ENCODE results near the gene PIK3AP1. TPM values are rescaled to one million over a fixed set of nuclear protein-coding genes. Genes with fewer than 3 reads are reported as not detected.

PIK3AP1 gene
- total and polyA plus RNA-seq, 4 donors = 27.3 to 137 (median 50.9) TPM

DNA sequence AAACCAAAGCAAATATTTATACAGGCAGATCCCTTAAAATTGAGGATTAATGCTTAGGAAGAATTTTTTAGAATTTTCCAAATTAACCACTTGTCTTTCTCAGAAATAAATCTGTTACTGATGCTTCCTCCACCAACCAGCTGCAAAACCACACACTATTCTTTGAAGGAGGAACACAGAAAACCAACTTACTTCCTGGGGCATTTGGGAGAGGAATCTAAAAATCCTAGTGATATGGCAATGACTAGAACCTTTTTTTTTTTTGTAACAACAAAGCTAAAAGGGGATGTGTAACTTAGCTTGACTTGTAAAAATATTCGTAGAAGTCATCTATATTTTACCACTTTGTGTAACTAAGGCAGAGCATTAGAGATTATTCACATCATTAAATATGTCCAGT, 128.4 kb downstream of the PIK3AP1 start:
- Histone ChIP-seq H3K9ac (ENCODE audit: low read depth in 1 of 2, low read length in 2 of 2) (no peak overlapping the region), H3K27ac (ENCODE audit: low read depth in 1 of 2, low read length in 2 of 2) (no peak overlapping the region), H3K4me1 (ENCODE audit: control insufficient read depth in 4 of 4, insufficient read depth in 4 of 4, low read length in 3 of 4) (peaks cover 0 to 18% (median 14%) of the 10 kb centered on the region in 4 donors), H3K36me3 (ENCODE audit: control insufficient read depth in 4 of 4, insufficient read depth in 3 of 4, low read depth in 1 of 4, low read length in 3 of 4) (peaks cover 10 to 30% (median 29%) of the 10 kb centered on the region in 4 donors), H3K9me3 (ENCODE audit: control insufficient read depth in 4 of 4, low read length in 3 of 4) (no peaks in the 10 kb centered on the region), H3K4me3 (ENCODE audit: low read depth in 1 of 3, low read length in 3 of 3) (no peak overlapping the region), H3K27me3 (ENCODE audit: control insufficient read depth in 4 of 4, insufficient read depth in 4 of 4, low read length in 3 of 4) (no peaks in the 10 kb centered on the region)
- 87% methylated on average over 1 of the region's 1 CpG for WGBS
- TF ChIP-seq SP1 (IDR thresholded peaks at IDR 0.05) = no peak
- no peak for TF ChIP-seq EGR1 (IDR thresholded peaks at IDR 0.05; ENCODE audit: low read depth in 2 of 2)
- TF ChIP-seq, protein P1, sequence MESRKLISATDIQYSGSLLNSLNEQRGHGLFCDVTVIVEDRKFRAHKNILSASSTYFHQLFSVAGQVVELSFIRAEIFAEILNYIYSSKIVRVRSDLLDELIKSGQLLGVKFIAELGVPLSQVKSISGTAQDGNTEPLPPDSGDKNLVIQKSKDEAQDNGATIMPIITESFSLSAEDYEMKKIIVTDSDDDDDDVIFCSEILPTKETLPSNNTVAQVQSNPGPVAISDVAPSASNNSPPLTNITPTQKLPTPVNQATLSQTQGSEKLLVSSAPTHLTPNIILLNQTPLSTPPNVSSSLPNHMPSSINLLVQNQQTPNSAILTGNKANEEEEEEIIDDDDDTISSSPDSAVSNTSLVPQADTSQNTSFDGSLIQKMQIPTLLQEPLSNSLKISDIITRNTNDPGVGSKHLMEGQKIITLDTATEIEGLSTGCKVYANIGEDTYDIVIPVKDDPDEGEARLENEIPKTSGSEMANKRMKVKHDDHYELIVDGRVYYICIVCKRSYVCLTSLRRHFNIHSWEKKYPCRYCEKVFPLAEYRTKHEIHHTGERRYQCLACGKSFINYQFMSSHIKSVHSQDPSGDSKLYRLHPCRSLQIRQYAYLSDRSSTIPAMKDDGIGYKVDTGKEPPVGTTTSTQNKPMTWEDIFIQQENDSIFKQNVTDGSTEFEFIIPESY (IDR thresholded peaks at IDR 0.05) = no peak
- no peak for TF ChIP-seq ATF3 (IDR thresholded peaks at IDR 0.05)
- TF ChIP-seq NR2F2 (IDR thresholded peaks at IDR 0.05) = no peak
- TF ChIP-seq, protein P2, sequence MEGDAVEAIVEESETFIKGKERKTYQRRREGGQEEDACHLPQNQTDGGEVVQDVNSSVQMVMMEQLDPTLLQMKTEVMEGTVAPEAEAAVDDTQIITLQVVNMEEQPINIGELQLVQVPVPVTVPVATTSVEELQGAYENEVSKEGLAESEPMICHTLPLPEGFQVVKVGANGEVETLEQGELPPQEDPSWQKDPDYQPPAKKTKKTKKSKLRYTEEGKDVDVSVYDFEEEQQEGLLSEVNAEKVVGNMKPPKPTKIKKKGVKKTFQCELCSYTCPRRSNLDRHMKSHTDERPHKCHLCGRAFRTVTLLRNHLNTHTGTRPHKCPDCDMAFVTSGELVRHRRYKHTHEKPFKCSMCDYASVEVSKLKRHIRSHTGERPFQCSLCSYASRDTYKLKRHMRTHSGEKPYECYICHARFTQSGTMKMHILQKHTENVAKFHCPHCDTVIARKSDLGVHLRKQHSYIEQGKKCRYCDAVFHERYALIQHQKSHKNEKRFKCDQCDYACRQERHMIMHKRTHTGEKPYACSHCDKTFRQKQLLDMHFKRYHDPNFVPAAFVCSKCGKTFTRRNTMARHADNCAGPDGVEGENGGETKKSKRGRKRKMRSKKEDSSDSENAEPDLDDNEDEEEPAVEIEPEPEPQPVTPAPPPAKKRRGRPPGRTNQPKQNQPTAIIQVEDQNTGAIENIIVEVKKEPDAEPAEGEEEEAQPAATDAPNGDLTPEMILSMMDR (IDR thresholded peaks at IDR 0.05; ENCODE audit: low read depth, low read length, missing input control) = no peak
- no peak for DNase-seq (ENCODE audit: low spot score)

GRCh38 chr10:96588616-96589419, 131.5 kb downstream of the PIK3AP1 start:
- H3K4me3 ChIP-seq (ENCODE audit: low read depth in 1 of 3, low read length in 3 of 3) = no peak overlapping the region
- peaks cover 3 to 37% (median 15%) of the 10 kb centered on the region in 4 donors for H3K4me1 ChIP-seq (ENCODE audit: control insufficient read depth in 4 of 4, insufficient read depth in 4 of 4, low read length in 3 of 4)
- peaks cover 3 to 12% (median 4%) of the 10 kb centered on the region in 4 donors for H3K36me3 ChIP-seq (ENCODE audit: control insufficient read depth in 4 of 4, insufficient read depth in 3 of 4, low read depth in 1 of 4, low read length in 3 of 4)
- no peak overlapping the region for H3K9ac ChIP-seq (ENCODE audit: low read depth in 1 of 2, low read length in 2 of 2)
- peak overlapping the region in 1 of 2 donors; percentile 96 for H3K27ac ChIP-seq (ENCODE audit: low read depth in 1 of 2, low read length in 2 of 2)
- no peak for DNase-seq (ENCODE audit: low spot score)
- no peaks in the 10 kb centered on the region for H3K27me3 ChIP-seq (ENCODE audit: control insufficient read depth in 4 of 4, insufficient read depth in 4 of 4, low read length in 3 of 4)
- WGBS = 55% methylated on average over 5 of the region's 5 CpGs
- H3K9me3 ChIP-seq (ENCODE audit: control insufficient read depth in 4 of 4, low read length in 3 of 4) = no peaks in the 10 kb centered on the region
- TF ChIP-seq JUND (IDR thresholded peaks at IDR 0.05) = no peak
- TF ChIP-seq, protein P3, sequence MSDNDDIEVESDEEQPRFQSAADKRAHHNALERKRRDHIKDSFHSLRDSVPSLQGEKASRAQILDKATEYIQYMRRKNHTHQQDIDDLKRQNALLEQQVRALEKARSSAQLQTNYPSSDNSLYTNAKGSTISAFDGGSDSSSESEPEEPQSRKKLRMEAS (IDR thresholded peaks at IDR 0.05) = no peak
- no peak for TF ChIP-seq REST (IDR thresholded peaks at IDR 0.05)
- TF ChIP-seq TAF1 (conservative IDR thresholded peaks at IDR 0.05) = no peak
- TF ChIP-seq, protein P1 (IDR thresholded peaks at IDR 0.05) = no peak
- no peak for TF ChIP-seq RXRA (IDR thresholded peaks at IDR 0.05)
- no peak for TF ChIP-seq SP1 (IDR thresholded peaks at IDR 0.05)
- no peak for TF ChIP-seq FOXA2 (IDR thresholded peaks at IDR 0.05)
- no peak for TF ChIP-seq EGR1 (IDR thresholded peaks at IDR 0.05; ENCODE audit: low read depth in 2 of 2)
- no peak for TF ChIP-seq HNF4A (conservative IDR thresholded peaks at IDR 0.05)
- TF ChIP-seq ATF3 (IDR thresholded peaks at IDR 0.05) = no peak
- no peak for TF ChIP-seq RAD21 (IDR thresholded peaks at IDR 0.05)
- no peak for TF ChIP-seq FOXA1 (IDR thresholded peaks at IDR 0.05)
- TF ChIP-seq, protein P2 (IDR thresholded peaks at IDR 0.05; ENCODE audit: low read depth, low read length, missing input control) = no peak
